Thyroid gland (tissue), 4 donors: ENCODE measurements around the gene SLC6A6. TPM values are rescaled to one million over a fixed set of nuclear protein-coding genes. Genes with fewer than 3 reads are reported as not detected.

Experiments
- DNase-seq, 2 donors: peaks; one replicate each; pipeline ENCODE4 v3.0.0-alpha.2; 2019
- H3K27ac ChIP-seq, 3 donors: fragments of 200-600 bp; sonication (generic); 1 replicate in 2 of 3; 2 replicates in 1 of 3; pipeline ENCODE4 v1.5.1; 2016 to 2019; ENCODE audit warnings: mild to moderate bottlenecking in 1 of 3, moderate library complexity in 1 of 3
- H3K27me3 ChIP-seq: fragments of 200-600 bp; sonication (generic); one replicate; pipeline ENCODE4 v1.5.1; 2019
- H3K36me3 ChIP-seq, 2 donors: fragments of 200-600 bp; sonication (generic); one replicate each; pipeline ENCODE4 v1.5.1; 2016 to 2019
- H3K4me1 ChIP-seq, 2 donors: fragments of 200-600 bp; sonication (generic); one replicate each; pipeline ENCODE4 v1.5.1; 2017 to 2019
- H3K4me3 ChIP-seq, 3 donors: fragments of 200-600 bp; sonication (generic); replicated peaks in 1 of 3; 1 replicate in 2 of 3; 2 replicates in 1 of 3; pipeline ENCODE4 v1.5.1; 2016; ENCODE audit warnings: mild to moderate bottlenecking in 1 of 3
- H3K9me3 ChIP-seq: fragments of 200-600 bp; sonication (generic); one replicate; pipeline ENCODE4 v1.5.1; 2017
- CTCF ChIP-seq, 6 experiments: fragments of 200-600 bp in 3 of 6; fragments of 450-650 bp in 3 of 6; sonication (generic) in 3 of 6; IDR thresholded peaks; one replicate each; pipeline ENCODE4 v1.5.1; 2016 to 2019; ENCODE audit warnings: antibody characterized with exemption in 6 of 6, mild to moderate bottlenecking in 2 of 6, inconsistent platforms in 1 of 6, moderate library complexity in 1 of 6
- POLR2A ChIP-seq, 2 donors: fragments of 450-650 bp; IDR thresholded peaks; one replicate each; pipeline ENCODE4 v1.6.1; 2017; ENCODE audit warnings: antibody characterized with exemption in 2 of 2, mild to moderate bottlenecking in 2 of 2, moderate library complexity in 1 of 2
- WGBS, 2 donors: methylation state at CpG; one replicate each; pipeline ENCODE4 v1.1.5; 2017; 5-methylcytosine and 5-hydroxymethylcytosine counted together
- intact Hi-C: fragments of 100-400 bp; cut with DNase I; formaldehyde crosslinking; loops from one replicate; pipeline ENCODE4 v1.15.1; 2023
- total RNA-seq, 4 donors: library from RNA; depleted of rRNA; stranded (reverse); fragments of >200 nt; gene quantifications; one replicate each; pipeline ENCODE4 v1.2.3, GENCODE V29; 2016

SLC6A6 gene
- total RNA-seq, 4 donors from 2014 or later: 42.7 to 98.0 (median 72.5) TPM

GRCh38 chr3:14467814-14468620, 65.6 kb downstream of the SLC6A6 start:
- Histone ChIP-seq H3K27ac (no peak overlapping the region), H3K27me3 (no peaks in the 10 kb centered on the region), H3K9me3 (no peaks in the 10 kb centered on the region), H3K36me3 (peaks cover 7% of the 10 kb centered on the region in 2 donors), H3K4me3 (no peak overlapping the region), H3K4me1 (peaks cover 16 to 28% of the 10 kb centered on the region in 2 donors)
- 66 to 75% methylated on average over 14 to 15 of the region's 15 CpGs for WGBS, 2 donors
- TF ChIP-seq CTCF (IDR thresholded peaks at IDR 0.05) (peak; percentile 75 to 89 (median 84)), POLR2A (IDR thresholded peaks at IDR 0.05) (no peak)
- intact Hi-C loops: loop anchor here (2.0 to 5.0 kb wide), 3 partner anchors 71 to 265 kb away; no protein-coding TSS in a partner anchor
- DNase-seq: peak; percentile 34

- no peak for DNase-seq
- intact Hi-C loops: loop anchor here (2.0 to 5.0 kb wide), 3 partner anchors 71 to 266 kb away; no protein-coding TSS in a partner anchor
- no peak overlapping the region for H3K27ac ChIP-seq
- 91 to 94% methylated on average over 13 of the region's 13 CpGs for WGBS, 2 donors
- no peaks in the 10 kb centered on the region for H3K27me3 ChIP-seq
- no peaks in the 10 kb centered on the region for H3K9me3 ChIP-seq
- peaks cover 16 to 28% of the 10 kb centered on the region in 2 donors for H3K4me1 ChIP-seq
- H3K4me3 ChIP-seq: no peak overlapping the region
- peaks cover 7% of the 10 kb centered on the region in 2 donors for H3K36me3 ChIP-seq
- TF ChIP-seq CTCF (IDR thresholded peaks at IDR 0.05): no peak
- no peak for TF ChIP-seq POLR2A (IDR thresholded peaks at IDR 0.05)
Measured at GRCh38 chr3:14468621-14468981, 66.2 kb downstream of the SLC6A6 start.

- TF ChIP-seq CTCF (IDR thresholded peaks at IDR 0.05) (no peak), POLR2A (IDR thresholded peaks at IDR 0.05) (no peak)
- Histone ChIP-seq H3K36me3 (peaks cover 7% of the 10 kb centered on the region in 2 donors), H3K27me3 (no peaks in the 10 kb centered on the region), H3K27ac (no peak overlapping the region), H3K4me3 (no peak overlapping the region), H3K4me1 (peaks cover 16 to 31% of the 10 kb centered on the region in 2 donors), H3K9me3 (no peaks in the 10 kb centered on the region)
- intact Hi-C loops: no loop called here
- DNase-seq: no peak
- 92% methylated on average over 12 of the region's 12 CpGs for WGBS, 2 donors
Measured at GRCh38 chr3:14470461-14470860, 68.1 kb downstream of the SLC6A6 start.

GRCh38 chr3:14471016-14471415, 68.6 kb downstream of the SLC6A6 start:
- Histone ChIP-seq H3K27ac (peak overlapping the region; percentile 15 to 86 (median 84)), H3K4me3 (no peak overlapping the region), H3K4me1 (peaks cover 16 to 31% of the 10 kb centered on the region in 2 donors), H3K9me3 (no peaks in the 10 kb centered on the region), H3K27me3 (no peaks in the 10 kb centered on the region), H3K36me3 (peaks cover 7% of the 10 kb centered on the region in 2 donors)
- TF ChIP-seq POLR2A (IDR thresholded peaks at IDR 0.05) (no peak), CTCF (IDR thresholded peaks at IDR 0.05) (no peak)
- no peak for DNase-seq
- WGBS, 2 donors: 86 to 91% methylated on average over 5 of the region's 5 CpGs
- intact Hi-C loops: no loop called here

GRCh38 chr3:14471690-14472089, 69.3 kb downstream of the SLC6A6 start:
- Histone ChIP-seq H3K4me3 (no peak overlapping the region), H3K4me1 (peaks cover 16 to 31% of the 10 kb centered on the region in 2 donors), H3K9me3 (no peaks in the 10 kb centered on the region), H3K27me3 (no peaks in the 10 kb centered on the region), H3K27ac (peak overlapping the region; percentile 84 to 91 (median 86)), H3K36me3 (peaks cover 5 to 6% of the 10 kb centered on the region in 2 donors)
- TF ChIP-seq CTCF (IDR thresholded peaks at IDR 0.05) (no peak), POLR2A (IDR thresholded peaks at IDR 0.05) (no peak)
- 88 to 91% methylated on average over 8 to 10 of the region's 10 CpGs for WGBS, 2 donors
- DNase-seq: no peak
- intact Hi-C loops: no loop called here
